Upper lobe of left lung (tissue), 4 donors: ENCODE measurements around the gene NLGN2.

ENCODE experiments used
- EP300 ChIP-seq, 4 donors: sonication (generic); formaldehyde crosslinking; IDR thresholded peaks; one replicate each; pipeline ENCODE4 v1.5.1; 2017; ENCODE audit warnings: antibody characterized with exemption in 4 of 4, control low read depth in 2 of 4
- POLR2A ChIP-seq, 4 donors: fragments of 450-650 bp; IDR thresholded peaks; one replicate each; pipeline ENCODE4 v1.5.1; 2016 to 2017; ENCODE audit warnings: antibody characterized with exemption in 4 of 4, mild to moderate bottlenecking in 2 of 4
- POLR2AphosphoS5 ChIP-seq, 2 donors: sonication (generic); formaldehyde crosslinking; IDR thresholded peaks; one replicate each; pipeline ENCODE4 v1.5.1; 2017; ENCODE audit warnings: antibody characterized with exemption in 2 of 2
- TF ChIP-seq, protein P1 (sequence below), 6 experiments: fragments of 450-650 bp in 4 of 6; fragments of 200-600 bp in 2 of 6; sonication (generic) in 2 of 6; IDR thresholded peaks; one replicate each; pipeline ENCODE4 v1.5.1; 2016 to 2019; ENCODE audit warnings: antibody characterized with exemption in 6 of 6

DNA sequence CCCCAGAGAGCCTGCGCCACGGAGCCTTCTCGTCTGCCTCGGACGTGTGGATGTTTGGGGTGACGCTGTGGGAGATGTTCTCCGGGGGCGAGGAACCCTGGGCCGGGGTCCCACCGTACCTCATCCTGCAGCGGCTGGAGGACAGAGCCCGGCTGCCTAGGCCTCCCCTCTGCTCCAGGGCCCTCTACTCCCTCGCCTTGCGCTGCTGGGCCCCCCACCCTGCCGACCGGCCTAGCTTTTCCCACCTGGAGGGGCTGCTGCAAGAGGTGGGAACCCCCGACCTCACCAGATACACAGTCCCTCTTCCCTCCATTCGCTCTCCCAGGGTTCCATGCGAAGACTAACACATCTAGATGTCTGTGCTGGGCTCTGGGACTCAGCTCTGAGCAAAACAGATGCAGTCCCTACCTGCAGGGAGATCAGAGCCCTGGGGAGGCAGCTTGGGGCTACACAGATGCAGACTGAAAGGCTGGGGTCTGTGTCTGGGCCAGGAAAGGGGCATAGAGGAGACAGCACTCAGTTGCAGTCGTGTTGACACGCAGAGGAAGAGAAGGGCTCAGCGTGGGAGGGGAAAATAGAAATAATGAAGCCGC, 23.1 kb upstream of the NLGN2 start:
- TF ChIP-seq, protein P1, sequence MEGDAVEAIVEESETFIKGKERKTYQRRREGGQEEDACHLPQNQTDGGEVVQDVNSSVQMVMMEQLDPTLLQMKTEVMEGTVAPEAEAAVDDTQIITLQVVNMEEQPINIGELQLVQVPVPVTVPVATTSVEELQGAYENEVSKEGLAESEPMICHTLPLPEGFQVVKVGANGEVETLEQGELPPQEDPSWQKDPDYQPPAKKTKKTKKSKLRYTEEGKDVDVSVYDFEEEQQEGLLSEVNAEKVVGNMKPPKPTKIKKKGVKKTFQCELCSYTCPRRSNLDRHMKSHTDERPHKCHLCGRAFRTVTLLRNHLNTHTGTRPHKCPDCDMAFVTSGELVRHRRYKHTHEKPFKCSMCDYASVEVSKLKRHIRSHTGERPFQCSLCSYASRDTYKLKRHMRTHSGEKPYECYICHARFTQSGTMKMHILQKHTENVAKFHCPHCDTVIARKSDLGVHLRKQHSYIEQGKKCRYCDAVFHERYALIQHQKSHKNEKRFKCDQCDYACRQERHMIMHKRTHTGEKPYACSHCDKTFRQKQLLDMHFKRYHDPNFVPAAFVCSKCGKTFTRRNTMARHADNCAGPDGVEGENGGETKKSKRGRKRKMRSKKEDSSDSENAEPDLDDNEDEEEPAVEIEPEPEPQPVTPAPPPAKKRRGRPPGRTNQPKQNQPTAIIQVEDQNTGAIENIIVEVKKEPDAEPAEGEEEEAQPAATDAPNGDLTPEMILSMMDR (IDR thresholded peaks at IDR 0.05) = no peak
- TF ChIP-seq POLR2A (IDR thresholded peaks at IDR 0.05) (no peak), POLR2AphosphoS5 (IDR thresholded peaks at IDR 0.05) (no peak), EP300 (IDR thresholded peaks at IDR 0.05) (no peak)
